Stimulated activated CD4-positive, alpha-beta T cell treated with anti-CD3 and anti-CD28 coated beads, Interleukin-15, amount 100 ng/mL, for 24 hours (primary cell): ENCODE results near the gene LMOD1.
"Not testable (repeated sequence)": the region's sequence is repeated elsewhere in the genome, so short reads cannot be mapped to it uniquely, and the experiment has no call there.

Experiments
- DNase-seq: peaks from one replicate; pipeline ENCODE4 v3.0.0-alpha.2; 2020

The LMOD1 gene

GRCh38 chr1:201946224-201946908 lies at the start of gene LMOD1:
Gene LMOD1 (minus strand): TSS chr1:201946548. CDS start chr1:201946340, 208 bp downstream.
- peak; percentile 27 for DNase-seq

DNA sequence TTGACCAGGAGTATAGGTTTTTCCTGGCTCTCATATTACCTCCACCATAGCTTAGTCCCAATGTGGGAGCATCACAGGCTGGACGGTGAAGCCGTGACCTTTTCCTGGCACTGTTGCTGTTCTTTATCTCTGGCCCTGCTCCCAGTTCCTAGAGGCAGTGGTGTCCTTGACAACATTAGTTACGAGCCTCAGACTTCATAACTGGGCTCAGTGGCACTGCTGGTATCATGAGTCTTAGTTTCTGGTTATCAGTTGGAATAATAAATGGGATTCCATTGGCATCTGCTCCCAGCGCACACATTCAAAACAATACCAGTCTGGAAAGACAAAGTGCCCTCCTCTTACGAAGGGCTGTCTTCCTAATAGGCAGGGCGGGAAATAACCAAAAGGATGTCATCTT lies 44.1 kb upstream of the LMOD1 start:
- DNase-seq = no peak

DNA sequence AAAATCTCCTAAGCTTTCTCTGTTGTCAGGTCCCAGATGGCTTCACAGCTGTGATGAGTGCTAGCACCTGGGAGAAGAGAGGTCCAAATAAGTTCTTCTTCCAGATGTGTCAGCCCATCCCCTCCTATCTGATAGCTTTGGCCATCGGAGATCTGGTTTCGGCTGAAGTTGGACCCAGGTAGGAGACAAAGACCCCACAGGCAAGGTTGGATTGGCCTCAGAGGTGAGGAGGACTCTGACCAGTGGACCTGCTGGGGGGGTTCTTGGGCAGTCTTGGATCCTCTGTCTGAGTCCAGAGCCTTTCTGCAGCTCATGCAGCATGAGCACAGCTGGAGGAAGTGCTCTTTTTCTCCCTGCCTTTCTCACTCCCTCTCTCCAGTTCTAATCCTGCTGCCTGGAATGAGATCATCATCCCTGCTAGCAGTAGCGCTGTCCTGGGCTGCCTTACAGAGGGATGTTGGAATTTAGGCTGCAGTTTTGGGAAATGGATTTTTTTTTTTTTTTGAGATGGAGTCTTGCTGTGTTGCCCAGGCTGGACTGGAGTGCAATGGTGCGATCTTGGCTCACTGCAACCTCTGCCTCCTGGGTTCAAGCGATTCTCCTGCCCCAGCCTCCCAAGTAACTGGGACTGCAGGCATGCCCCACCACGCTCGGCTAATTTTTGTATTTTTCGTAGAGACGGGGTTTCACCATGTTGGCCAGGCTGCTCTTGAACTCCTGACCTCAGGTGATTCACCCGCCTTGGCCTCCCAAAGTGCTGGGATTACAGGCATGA lies 43.2 kb upstream of the LMOD1 start:
- no peak for DNase-seq

DNA sequence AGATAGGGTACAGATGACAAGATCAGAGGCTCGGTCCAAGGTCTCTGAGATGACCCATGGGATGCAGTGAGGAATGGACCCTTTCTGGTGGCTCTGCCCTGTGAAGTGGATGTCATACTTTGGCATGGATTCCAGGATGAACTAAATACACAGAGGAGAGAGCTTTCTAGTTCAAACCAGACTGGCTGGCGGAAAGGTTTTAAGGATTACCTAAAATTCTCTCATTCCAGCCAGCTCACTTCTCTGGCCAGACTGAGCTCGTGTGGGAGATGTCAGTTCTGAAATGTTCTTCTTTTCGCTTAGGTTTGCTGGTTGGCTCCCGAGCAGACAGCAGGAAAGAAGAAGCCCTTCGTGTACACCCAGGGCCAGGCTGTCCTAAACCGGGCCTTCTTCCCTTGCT lies 42.3 kb upstream of the LMOD1 start:
- no peak for DNase-seq

DNA sequence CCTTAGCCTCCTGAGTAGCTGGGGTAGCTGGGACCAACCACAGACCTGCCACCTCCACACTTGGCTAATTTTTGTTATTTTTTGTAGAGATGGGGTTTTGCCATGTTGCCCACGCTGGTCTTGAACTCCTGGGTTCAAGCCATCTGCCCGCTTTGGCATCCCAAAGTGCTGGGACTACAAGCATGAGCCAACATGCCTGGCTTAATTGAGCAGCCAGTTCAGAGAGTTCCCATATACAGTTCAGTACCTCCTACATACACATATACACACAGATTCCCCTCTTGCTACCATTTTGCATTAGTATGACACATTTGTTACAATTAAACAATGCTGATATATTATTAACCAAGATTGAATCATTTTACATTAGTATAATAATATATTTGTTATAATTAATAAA lies 39.0 kb upstream of the LMOD1 start:
- no peak for DNase-seq

- no peak for DNase-seq
Observed at GRCh38 chr1:201984446-201984845, 38.1 kb upstream of the LMOD1 start.

DNA sequence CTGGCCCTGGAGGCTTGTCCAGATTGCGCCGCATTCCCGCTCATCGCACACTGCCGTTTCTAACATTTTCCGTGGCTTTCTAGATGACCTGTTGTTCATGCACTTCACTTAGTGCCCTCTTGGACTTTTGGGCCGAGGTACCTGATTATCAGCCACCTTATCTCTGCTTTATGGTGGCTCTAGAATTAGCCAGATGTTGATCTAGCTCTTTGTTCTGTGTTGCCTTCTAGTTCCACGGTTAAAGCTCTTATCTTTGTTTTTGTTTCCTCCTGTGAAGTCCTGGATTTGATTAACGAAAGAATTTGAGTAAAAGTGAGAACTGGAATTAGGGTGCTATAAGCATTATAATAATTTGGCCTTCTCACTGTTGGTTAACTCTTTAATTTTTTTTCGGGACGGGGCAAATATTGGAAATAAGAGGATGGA lies 37.0 kb upstream of the LMOD1 start:
- no peak for DNase-seq

- DNase-seq = peak; percentile 69
Observed at GRCh38 chr1:201982623-201983379, 36.5 kb upstream of the LMOD1 start, which contains the start of gene RNPEP. Gene RNPEP (plus strand): TSS chr1:201982648. CDS start chr1:201982667, 19 bp downstream.

DNA sequence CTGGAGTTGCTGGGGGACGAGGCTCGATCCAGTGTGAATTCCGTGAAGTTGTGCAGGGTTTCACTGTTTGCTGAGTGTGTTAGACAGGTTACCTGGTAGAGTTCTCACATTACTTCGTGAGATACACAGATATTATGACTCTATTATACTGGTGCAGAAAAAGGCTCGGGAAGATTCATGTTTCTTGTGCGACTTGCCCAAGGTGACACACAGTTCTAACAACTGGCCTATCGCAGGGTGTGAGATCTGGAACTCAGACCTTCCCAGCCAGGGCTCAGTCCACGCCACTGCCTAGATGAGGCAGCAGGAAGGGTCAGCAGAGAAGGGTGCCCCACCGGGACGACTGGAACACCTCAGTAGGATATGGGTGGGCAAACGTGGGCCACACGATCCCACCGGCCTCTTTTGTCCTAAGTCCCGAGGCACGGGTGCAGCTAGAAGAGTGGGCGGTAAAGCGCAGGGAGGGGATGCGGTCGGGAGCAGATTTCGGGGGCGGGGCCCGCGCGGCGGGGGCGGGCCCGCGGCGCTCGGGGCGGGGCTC lies 35.8 kb upstream of the LMOD1 start:
- DNase-seq = peak; percentile 81

DNA sequence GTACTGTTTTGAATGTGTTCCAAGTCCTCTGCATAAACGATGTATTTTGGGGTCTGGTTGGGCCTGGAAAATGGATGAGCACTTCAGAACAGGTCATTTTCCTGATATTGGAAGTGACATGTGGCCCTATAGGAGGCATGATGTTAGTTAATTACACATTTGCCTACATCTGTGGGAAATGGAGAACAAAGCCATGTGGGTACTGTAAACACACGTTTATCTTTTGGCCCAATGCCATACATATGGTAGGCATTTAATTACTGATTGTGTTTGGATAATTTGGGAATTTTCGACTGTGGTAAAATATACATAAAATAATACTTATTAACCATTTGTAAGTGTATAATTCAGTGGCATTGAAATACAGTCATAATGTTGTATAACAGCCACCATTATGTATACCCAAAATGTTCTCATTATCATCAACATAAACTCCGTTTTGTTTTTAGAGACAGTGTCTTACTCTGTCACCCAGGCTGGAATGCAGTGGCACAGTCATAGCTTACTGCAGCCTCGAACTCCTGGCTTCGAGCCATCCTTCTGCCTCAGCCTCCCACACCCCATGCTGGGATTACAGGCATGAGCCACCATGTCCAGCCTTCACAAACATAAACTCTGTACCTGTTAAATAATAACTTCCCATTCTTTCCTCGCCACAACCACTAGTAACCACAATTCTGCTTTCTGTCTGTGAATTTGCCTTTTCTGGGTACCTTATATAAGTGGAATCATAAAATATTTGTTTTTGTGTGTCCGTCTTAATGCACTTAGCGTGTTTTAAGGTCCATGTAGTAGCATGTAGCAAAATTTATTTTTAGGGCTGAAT lies 24.2 kb upstream of the LMOD1 start:
- no peak for DNase-seq

GRCh38 chr1:201968202-201968925 lies 22.0 kb upstream of the LMOD1 start:
- DNase-seq = no peak

DNA sequence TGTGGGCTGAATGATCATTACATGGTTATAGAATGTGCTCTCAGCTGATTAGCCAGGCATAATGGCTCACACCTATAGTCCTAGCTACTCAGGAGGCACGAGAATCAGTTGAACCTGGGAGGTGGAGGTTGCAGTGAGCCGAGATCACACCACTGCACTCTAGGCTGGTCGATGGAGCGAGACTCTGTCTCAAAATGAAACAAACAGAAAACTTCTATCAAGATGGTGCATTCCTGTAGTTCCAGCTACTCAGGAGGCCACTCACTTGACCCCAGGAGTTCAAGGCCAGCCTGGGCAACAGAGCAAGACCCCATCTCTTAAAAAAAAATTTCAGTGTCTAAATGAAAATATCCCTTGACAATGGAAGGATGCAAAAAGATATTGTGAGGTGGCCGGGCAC lies 19.8 kb upstream of the LMOD1 start:
- DNase-seq = no peak

GRCh38 chr1:201964261-201964660 lies 17.9 kb upstream of the LMOD1 start:
- DNase-seq = no peak

- DNase-seq = not testable (repeated sequence)
Observed at GRCh38 chr1:201962382-201962781, 16.0 kb upstream of the LMOD1 start.

GRCh38 chr1:201958348-201958747 lies 12.0 kb upstream of the LMOD1 start:
- DNase-seq = no peak

DNA sequence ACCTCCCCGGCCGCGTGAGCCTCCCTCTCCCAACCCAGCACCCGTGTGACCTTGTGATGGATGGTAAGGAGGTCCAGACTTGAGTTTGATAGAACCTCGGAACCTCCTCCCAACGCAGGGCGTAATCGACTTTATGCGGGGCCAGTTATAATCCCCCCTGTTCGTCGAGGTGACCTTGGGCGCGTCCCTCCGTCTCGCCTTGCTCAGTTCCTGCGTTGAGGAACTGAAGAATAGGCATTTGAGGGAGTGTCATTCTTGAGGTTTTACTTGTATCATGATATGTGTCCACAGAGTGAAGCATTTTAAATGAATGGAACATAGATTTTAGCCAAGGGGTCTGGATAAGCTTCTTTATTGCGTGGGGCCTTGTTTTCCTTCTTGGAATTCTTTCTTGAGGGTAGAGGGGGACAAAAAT lies 9.4 kb upstream of the LMOD1 start:
- no peak for DNase-seq

GRCh38 chr1:201955009-201955728 lies 8.8 kb upstream of the LMOD1 start, which contains the start of gene TIMM17A:
Gene TIMM17A (plus strand): TSS chr1:201955503. CDS start chr1:201955527, 24 bp downstream.
- peak; percentile 96 for DNase-seq

- DNase-seq = peak; percentile 26
Observed at GRCh38 chr1:201954263-201955008, 8.1 kb upstream of the LMOD1 start.

DNA sequence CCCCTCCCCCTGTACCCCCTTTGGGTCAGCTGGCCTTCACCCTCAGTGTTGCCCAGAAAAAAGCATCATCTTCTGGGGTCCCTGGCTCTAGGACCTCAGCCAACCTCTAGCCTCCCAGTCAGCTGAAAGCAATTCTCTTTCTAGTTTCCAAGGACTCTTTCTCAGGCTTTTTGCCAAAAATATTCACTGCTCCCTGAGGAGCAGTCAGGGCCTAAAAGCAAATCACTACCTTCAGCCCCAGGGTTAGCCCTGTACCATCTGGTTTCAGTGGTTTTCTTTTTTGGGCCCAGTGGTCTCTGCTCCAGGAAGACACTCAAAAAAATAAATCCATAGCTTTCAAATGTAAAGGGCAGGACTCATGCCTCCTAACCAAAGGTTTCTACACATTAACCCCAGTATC lies 3.1 kb upstream of the LMOD1 start:
- no peak for DNase-seq

DNA sequence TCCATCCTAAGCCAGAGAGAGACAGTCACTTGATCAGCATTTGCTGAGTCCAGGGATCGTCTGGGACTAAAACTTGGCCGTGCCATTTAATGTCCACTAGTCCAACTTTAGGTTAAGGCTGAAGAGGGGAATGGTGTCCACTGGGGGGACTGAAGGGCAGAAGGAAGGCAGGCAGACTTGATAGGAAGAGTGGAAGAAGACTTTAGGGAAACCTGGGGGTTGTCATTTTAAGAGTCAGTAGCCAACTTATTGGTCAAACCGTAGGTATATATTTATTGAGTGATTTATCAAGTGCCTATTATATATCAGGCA lies 1.3 kb upstream of the LMOD1 start:
- DNase-seq = no peak
